ENCODE measurements around the gene AGBL1.

The AGBL1 gene

GRCh38 chr15:86061581-86061980 lies 18.1 kb upstream of the AGBL1 start:
- no peak overlapping the region for H3K4me3 ChIP-seq (ENCODE audit: insufficient read depth, low read length, poor library complexity, severe bottlenecking)
- no peaks in the 10 kb centered on the region for H3K36me3 ChIP-seq (ENCODE audit: low read length)
- no peak overlapping the region for H3K27ac ChIP-seq (ENCODE audit: low read depth, low read length)
- H3K9me2 ChIP-seq (replicated peaks; ENCODE audit: insufficient read depth, low read length): no peaks in the 10 kb centered on the region
- H3K9ac ChIP-seq (ENCODE audit: low read length): no peak overlapping the region
- no peaks in the 10 kb centered on the region for H3K9me3 ChIP-seq (ENCODE audit: insufficient read depth, low read length)
- no peaks in the 10 kb centered on the region for H3K79me2 ChIP-seq (ENCODE audit: insufficient read depth, low read length)
- no peak overlapping the region for H2AFZ ChIP-seq (ENCODE audit: low read depth, low read length, severe bottlenecking)
- H3F3A ChIP-seq (ENCODE audit: insufficient read depth): no peaks in the 10 kb centered on the region
- H3K27me3 ChIP-seq (ENCODE audit: low read length): no peaks in the 10 kb centered on the region
- H3K4me2 ChIP-seq (ENCODE audit: low read depth, low read length, poor library complexity, severe bottlenecking): no peak overlapping the region
- TF ChIP-seq CTCF (IDR thresholded peaks at IDR 0.05; ENCODE audit: insufficient read depth, low read length, poor library complexity, severe bottlenecking): no peak
- TF ChIP-seq EZH2phosphoT487 (conservative IDR thresholded peaks at IDR 0.05; ENCODE audit: low read length): no peak
- no peaks in the 10 kb centered on the region for H4K20me1 ChIP-seq (ENCODE audit: low read depth, low read length)

GRCh38 chr15:86062646-86063243 lies 16.9 kb upstream of the AGBL1 start:
- Histone ChIP-seq H3K27me3 (ENCODE audit: low read length) (no peaks in the 10 kb centered on the region), H2AFZ (ENCODE audit: low read depth, low read length, severe bottlenecking) (no peak overlapping the region), H3K4me2 (ENCODE audit: low read depth, low read length, poor library complexity, severe bottlenecking) (no peak overlapping the region), H3K36me3 (ENCODE audit: low read length) (no peaks in the 10 kb centered on the region), H3K9me3 (ENCODE audit: insufficient read depth, low read length) (no peaks in the 10 kb centered on the region), H3K9ac (ENCODE audit: low read length) (no peak overlapping the region), H3K9me2 (replicated peaks; ENCODE audit: insufficient read depth, low read length) (no peaks in the 10 kb centered on the region), H3K27ac (ENCODE audit: low read depth, low read length) (no peak overlapping the region), H3K79me2 (ENCODE audit: insufficient read depth, low read length) (no peaks in the 10 kb centered on the region), H3K4me3 (ENCODE audit: insufficient read depth, low read length, poor library complexity, severe bottlenecking) (no peak overlapping the region), H4K20me1 (ENCODE audit: low read depth, low read length) (no peaks in the 10 kb centered on the region), H3F3A (ENCODE audit: insufficient read depth) (no peaks in the 10 kb centered on the region)
- TF ChIP-seq EZH2phosphoT487 (conservative IDR thresholded peaks at IDR 0.05; ENCODE audit: low read length) (no peak), CTCF (IDR thresholded peaks at IDR 0.05; ENCODE audit: insufficient read depth, low read length, poor library complexity, severe bottlenecking) (no peak)

GRCh38 chr15:86063356-86064095 lies 16.1 kb upstream of the AGBL1 start:
- no peaks in the 10 kb centered on the region for H3K36me3 ChIP-seq (ENCODE audit: low read length)
- H3K9me3 ChIP-seq (ENCODE audit: insufficient read depth, low read length): no peaks in the 10 kb centered on the region
- H3K9me2 ChIP-seq (replicated peaks; ENCODE audit: insufficient read depth, low read length): no peaks in the 10 kb centered on the region
- TF ChIP-seq EZH2phosphoT487 (conservative IDR thresholded peaks at IDR 0.05; ENCODE audit: low read length) (no peak), CTCF (IDR thresholded peaks at IDR 0.05; ENCODE audit: insufficient read depth, low read length, poor library complexity, severe bottlenecking) (no peak)
- no peaks in the 10 kb centered on the region for H3K27me3 ChIP-seq (ENCODE audit: low read length)
- H3F3A ChIP-seq (ENCODE audit: insufficient read depth): no peaks in the 10 kb centered on the region
- H4K20me1 ChIP-seq (ENCODE audit: low read depth, low read length): no peaks in the 10 kb centered on the region
- H3K27ac ChIP-seq (ENCODE audit: low read depth, low read length): no peak overlapping the region
- H2AFZ ChIP-seq (ENCODE audit: low read depth, low read length, severe bottlenecking): no peak overlapping the region
- H3K4me3 ChIP-seq (ENCODE audit: insufficient read depth, low read length, poor library complexity, severe bottlenecking): no peak overlapping the region
- no peak overlapping the region for H3K4me2 ChIP-seq (ENCODE audit: low read depth, low read length, poor library complexity, severe bottlenecking)
- no peaks in the 10 kb centered on the region for H3K79me2 ChIP-seq (ENCODE audit: insufficient read depth, low read length)
- no peak overlapping the region for H3K9ac ChIP-seq (ENCODE audit: low read length)

All from SU-DHL-6 (cell line).